ENCODE data around the gene LEMD1.

The LEMD1 gene

DNA sequence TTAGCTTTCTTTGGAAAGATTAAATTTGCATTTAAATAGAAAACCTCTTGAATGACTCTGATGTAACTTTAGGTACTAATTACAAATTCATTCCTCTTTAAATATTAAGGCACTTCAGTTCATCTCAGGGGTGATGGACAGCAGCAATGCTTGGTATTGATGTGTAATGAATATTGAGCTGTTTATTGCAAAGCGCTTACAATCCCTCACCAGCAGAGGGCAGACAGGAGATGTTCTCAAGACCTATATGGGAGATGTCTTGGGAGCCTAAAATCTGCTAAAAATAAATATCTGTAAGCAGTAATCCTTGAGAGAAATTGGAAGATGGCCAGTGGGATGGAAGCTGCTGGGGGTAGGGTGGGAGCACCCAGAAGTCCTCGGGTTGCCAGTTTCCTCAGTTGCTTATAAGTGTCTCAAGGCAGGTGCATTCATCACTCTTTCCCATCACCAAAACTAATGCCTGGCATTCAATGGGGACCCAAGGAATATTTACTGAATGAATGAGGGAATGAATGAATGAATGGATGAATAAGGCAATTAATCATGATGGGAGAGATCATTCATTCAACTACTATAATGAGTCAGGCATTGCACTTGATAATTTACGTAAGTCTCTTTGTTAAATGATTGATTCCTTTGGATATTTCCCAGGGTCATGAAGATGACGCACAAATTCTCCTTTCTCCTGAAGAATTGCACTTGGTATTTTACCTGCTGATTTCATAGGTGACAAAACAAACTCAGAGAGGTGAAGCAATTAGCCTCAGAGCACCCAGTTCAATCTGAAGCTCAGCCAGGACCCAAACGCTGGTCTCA lies 67.4 kb downstream of the LEMD1 start:
- H3K9me3 ChIP-seq (ENCODE audit: control insufficient read depth, insufficient read depth, low read length), result no peaks in the 10 kb centered on the region
- H3K9ac ChIP-seq (ENCODE audit: low read depth, low read length), result no peak overlapping the region
- H3K36me3 ChIP-seq (ENCODE audit: insufficient read depth, low read length), result no peaks in the 10 kb centered on the region
- H3K4me1 ChIP-seq (ENCODE audit: insufficient read depth, low read length), result peaks cover 62% of the 10 kb centered on the region

GRCh38 chr1:205353612-205354011 lies 68.2 kb downstream of the LEMD1 start:
- Histone ChIP-seq H3K4me1 (ENCODE audit: insufficient read depth, low read length) (peaks cover 66% of the 10 kb centered on the region), H3K9me3 (ENCODE audit: control insufficient read depth, insufficient read depth, low read length) (no peaks in the 10 kb centered on the region), H3K9ac (ENCODE audit: low read depth, low read length) (no peak overlapping the region), H3K36me3 (ENCODE audit: insufficient read depth, low read length) (no peaks in the 10 kb centered on the region)

GRCh38 chr1:205353191-205353590 lies 68.7 kb downstream of the LEMD1 start:
- Histone ChIP-seq H3K36me3 (ENCODE audit: insufficient read depth, low read length) (no peaks in the 10 kb centered on the region), H3K4me1 (ENCODE audit: insufficient read depth, low read length) (peaks cover 68% of the 10 kb centered on the region)

GRCh38 chr1:205351984-205352713 lies 69.7 kb downstream of the LEMD1 start:
- H3K4me1 ChIP-seq (ENCODE audit: insufficient read depth, low read length), result peaks cover 68% of the 10 kb centered on the region
- no peaks in the 10 kb centered on the region for H3K9me3 ChIP-seq (ENCODE audit: control insufficient read depth, insufficient read depth, low read length)
- H3K9ac ChIP-seq (ENCODE audit: low read depth, low read length), result no peak overlapping the region
- H3K36me3 ChIP-seq (ENCODE audit: insufficient read depth, low read length), result no peaks in the 10 kb centered on the region

More at GRCh38 chr1:205353191-205353590, 68.7 kb downstream of the LEMD1 start:
- Histone ChIP-seq H3K9me3 (ENCODE audit: control insufficient read depth, insufficient read depth, low read length) (no peaks in the 10 kb centered on the region), H3K9ac (ENCODE audit: low read depth, low read length) (no peak overlapping the region)

DNA sequence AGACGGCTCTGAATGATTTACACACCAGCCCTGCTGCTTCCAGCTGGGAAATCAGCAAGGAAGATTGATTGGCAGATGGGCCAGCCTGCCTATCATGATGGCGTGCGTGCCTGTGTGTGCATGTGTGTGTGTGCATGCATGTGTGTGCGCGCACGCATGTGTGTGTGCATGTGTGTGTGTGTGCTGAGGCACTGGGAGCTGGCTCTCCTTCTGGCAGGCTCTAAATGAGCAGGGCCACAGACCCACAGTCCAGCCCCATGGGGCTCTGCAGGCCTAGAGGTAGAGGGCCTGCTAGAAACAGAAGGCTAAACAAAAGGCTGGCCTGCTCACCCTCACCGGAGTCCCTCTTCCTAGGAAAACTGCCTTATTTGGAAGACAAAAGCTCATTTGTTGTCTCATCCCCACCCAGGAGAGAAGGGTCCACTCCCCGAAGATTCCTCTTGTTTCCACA lies 71.1 kb downstream of the LEMD1 start:
- no peaks in the 10 kb centered on the region for H3K9me3 ChIP-seq (ENCODE audit: control insufficient read depth, insufficient read depth, low read length)
- H3K36me3 ChIP-seq (ENCODE audit: insufficient read depth, low read length), result no peaks in the 10 kb centered on the region
- H3K4me1 ChIP-seq (ENCODE audit: insufficient read depth, low read length), result peaks cover 59% of the 10 kb centered on the region
- no peak overlapping the region for H3K9ac ChIP-seq (ENCODE audit: low read depth, low read length)

DNA sequence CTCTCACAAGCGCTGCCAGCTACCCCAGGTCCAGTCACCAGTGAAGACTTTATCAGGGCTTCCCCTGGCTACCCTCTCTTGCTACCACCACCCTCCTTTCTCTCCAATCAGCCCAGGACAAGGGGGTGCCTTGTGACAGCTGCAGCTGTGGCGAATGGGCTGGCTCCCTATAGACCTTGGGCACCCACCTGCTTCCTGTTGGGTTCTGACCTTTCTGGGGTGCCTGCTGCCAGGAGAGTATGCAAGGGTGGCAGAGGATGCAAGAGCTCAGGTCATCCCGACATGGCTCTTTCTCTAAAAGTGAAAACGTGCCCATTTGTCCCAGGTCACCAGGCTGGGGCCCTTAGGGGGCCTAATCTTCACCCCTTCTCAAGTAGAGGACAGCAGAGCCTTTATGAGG lies 71.7 kb downstream of the LEMD1 start:
- Histone ChIP-seq H3K36me3 (ENCODE audit: insufficient read depth, low read length) (no peaks in the 10 kb centered on the region), H3K9me3 (ENCODE audit: control insufficient read depth, insufficient read depth, low read length) (no peaks in the 10 kb centered on the region), H3K9ac (ENCODE audit: low read depth, low read length) (no peak overlapping the region), H3K4me1 (ENCODE audit: insufficient read depth, low read length) (peaks cover 56% of the 10 kb centered on the region)

DNA sequence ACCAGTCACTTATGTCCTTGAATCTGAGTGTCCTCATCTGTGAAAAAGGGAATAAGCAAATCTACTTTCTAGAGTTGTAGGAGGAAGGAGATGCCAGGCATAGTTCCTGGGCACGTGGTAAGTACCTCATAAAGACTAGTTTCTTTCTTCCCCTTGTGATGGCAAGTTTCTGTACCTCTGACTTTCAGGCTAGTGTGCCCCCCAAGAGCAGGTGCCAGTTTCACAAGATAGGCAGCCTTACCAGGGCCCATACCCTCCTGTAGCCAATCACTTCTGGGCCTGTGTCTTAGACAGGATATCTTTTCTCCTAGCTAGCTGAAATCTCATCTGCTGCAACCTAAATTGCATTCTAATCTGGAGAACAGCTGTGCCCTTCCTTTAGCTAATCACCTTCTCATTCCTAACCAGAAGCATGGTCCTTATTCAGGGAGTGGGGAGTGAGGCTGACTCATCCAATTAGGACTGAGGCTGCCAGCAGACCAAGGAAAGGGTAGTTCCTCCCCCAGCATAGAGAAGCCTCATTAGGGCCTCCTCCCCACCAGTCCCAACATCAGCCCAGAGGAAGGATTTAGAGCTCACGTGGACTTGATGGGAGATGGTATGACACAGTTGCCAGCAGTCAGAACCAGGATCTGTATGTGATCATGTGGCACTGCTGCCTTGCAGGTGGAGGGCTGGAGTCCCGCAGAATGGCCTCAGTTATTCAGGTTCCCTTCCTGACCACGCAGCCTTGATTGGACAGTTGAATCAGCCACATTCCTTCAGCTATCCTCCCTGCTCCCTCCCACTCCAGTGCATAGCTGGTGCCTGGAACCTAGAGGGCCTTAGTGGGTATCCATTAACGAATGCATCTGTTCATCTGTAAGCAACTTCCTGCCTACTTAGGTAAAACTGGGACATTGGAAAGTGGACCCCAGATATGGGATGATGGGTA lies 73.0 kb downstream of the LEMD1 start:
- peaks cover 47% of the 10 kb centered on the region for H3K4me1 ChIP-seq (ENCODE audit: insufficient read depth, low read length)
- no peaks in the 10 kb centered on the region for H3K36me3 ChIP-seq (ENCODE audit: insufficient read depth, low read length)
- H3K9ac ChIP-seq (ENCODE audit: low read depth, low read length), result no peak overlapping the region
- H3K9me3 ChIP-seq (ENCODE audit: control insufficient read depth, insufficient read depth, low read length), result no peaks in the 10 kb centered on the region

DNA sequence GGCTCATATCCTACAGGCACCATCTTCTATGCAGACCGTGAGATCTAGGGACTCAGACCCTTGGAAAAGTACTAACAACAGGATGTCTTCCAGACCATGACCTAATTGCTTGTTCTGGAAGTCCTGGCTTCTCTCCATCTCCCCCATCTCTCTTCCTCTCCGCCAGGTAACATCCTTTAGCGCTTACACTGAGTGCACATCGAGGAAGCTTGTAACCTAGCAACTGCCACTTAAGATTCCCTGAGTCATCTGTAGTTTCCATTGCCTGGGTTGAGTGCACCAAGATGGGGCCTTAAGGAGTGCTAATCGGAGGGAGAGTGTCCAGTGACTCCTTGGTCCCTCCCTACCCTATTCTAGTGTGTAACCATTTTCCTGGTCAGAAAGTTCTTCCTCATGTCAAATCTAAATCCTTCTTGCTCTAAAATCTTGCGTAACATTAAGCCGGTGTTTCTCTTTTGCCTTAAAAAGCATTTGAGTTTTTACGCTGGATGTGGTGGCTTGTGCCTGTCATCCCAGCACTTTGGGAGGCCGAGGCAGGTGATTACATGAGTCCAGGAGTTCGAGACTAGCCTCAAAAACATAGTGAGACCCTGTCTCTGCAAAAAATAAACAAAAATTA lies 74.8 kb downstream of the LEMD1 start:
- Histone ChIP-seq H3K9ac (ENCODE audit: low read depth, low read length) (no peak overlapping the region), H3K9me3 (ENCODE audit: control insufficient read depth, insufficient read depth, low read length) (no peaks in the 10 kb centered on the region), H3K36me3 (ENCODE audit: insufficient read depth, low read length) (no peaks in the 10 kb centered on the region), H3K4me1 (ENCODE audit: insufficient read depth, low read length) (peaks cover 39% of the 10 kb centered on the region)

DNA sequence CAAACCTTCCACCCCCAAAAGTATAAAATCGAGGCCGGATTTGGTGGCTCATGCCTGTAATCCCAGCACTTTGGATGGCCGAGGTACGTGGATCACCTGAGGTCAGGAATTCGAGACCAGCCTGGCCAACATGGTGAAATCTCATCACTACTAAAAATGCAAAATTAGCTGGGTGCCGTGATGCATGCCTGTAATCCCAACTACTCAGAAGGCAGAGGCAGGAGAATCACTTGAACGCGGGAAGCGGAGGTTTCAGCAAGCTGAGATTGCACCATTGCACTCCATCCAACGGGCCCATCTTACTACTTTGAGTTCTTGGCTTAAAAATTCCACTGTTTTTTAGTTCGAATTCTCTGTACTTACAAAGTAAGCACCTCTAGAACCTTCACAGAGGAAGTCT lies 76.1 kb downstream of the LEMD1 start:
- no peaks in the 10 kb centered on the region for H3K9me3 ChIP-seq (ENCODE audit: control insufficient read depth, insufficient read depth, low read length)
- no peak overlapping the region for H3K9ac ChIP-seq (ENCODE audit: low read depth, low read length)
- H3K36me3 ChIP-seq (ENCODE audit: insufficient read depth, low read length), result no peaks in the 10 kb centered on the region
- H3K4me1 ChIP-seq (ENCODE audit: insufficient read depth, low read length), result peaks cover 38% of the 10 kb centered on the region

DNA sequence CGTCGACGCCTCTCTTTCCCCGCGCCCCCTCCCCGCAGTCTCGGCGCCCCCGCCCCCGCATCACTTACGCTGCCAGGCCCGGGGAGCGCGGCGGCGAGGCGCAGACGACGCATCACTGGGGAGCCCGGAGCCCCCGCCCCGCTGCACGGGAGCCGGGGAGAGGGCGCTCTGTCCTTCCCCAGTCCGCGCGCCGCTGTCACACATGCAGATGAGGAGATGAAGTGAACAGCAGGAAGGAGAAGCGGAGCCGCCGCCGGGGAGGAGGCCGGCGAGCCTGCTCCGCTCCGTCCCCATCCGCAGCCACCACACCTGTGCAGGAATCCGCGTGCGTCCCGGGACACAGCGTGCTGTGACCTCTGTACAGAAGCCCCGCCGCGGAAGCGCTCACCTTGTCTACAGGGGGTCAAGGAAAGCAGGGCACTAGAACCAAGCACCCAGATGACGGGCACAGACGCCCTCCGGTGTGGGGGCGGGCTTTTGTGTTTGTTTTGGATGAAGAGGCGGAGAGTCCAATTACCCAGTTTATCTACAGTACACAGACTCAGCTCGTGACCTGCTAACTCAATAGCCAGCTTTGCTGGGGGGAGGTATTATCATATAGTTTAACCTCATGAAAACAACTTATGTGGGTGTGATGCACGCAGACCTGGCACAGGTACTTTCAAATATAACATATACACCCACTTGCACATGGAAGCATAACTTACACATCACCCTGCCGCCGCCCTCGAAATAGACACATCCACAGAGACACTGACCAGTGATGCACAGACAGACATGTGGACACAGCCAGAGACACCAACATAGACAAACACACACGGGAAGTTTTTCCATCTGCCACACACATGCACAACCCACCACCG lies 77.6 kb downstream of the LEMD1 start:
- peaks cover 24% of the 10 kb centered on the region for H3K4me1 ChIP-seq (ENCODE audit: insufficient read depth, low read length)
- H3K36me3 ChIP-seq (ENCODE audit: insufficient read depth, low read length), result no peaks in the 10 kb centered on the region
- no peaks in the 10 kb centered on the region for H3K9me3 ChIP-seq (ENCODE audit: control insufficient read depth, insufficient read depth, low read length)
- H3K9ac ChIP-seq (ENCODE audit: low read depth, low read length), result peak overlapping the region; percentile 53; the same call in 1 of the 2 replicates

DNA sequence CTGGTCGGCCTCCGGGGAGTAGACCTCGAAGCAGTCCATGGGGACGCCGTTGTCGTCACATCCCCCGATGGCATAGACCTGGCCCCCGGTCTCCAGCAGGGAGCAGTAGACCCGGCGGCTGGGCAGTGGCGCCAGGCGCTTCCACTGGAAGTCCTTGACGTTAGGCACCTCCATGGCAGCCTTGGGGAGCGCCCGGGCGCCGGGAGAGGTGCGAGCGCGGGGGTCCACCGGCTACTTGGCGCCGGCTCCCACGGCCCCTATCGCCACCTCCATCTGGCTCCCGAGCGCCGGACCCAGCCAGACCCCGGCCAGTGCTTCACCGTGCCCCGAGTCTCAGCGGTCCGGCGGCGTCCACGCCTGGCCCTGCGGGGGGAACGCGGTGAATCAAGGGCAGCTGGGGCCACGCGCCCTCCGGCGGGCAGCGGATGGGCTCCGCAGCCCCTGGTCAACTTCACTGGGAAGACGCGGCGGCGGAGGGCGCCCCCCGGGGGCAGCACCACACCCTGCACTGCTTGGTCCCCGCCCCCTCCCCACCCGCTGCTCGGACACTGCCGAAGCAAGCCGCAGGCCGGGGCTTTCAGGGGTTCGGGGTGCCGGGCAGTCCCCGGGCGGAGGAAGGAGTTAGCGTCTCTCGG lies 78.3 kb downstream of the LEMD1 start:
- Histone ChIP-seq H3K9ac (ENCODE audit: low read depth, low read length) (peak overlapping the region; percentile 53; the same call in 1 of the 2 replicates), H3K4me1 (ENCODE audit: insufficient read depth, low read length) (peaks cover 18% of the 10 kb centered on the region), H3K9me3 (ENCODE audit: control insufficient read depth, insufficient read depth, low read length) (no peaks in the 10 kb centered on the region), H3K36me3 (ENCODE audit: insufficient read depth, low read length) (no peaks in the 10 kb centered on the region)

GRCh38 chr1:205342986-205343385 lies 78.9 kb downstream of the LEMD1 start:
- peak overlapping the region; percentile 53; the same call in 1 of the 2 replicates for H3K9ac ChIP-seq (ENCODE audit: low read depth, low read length)
- peaks cover 12% of the 10 kb centered on the region for H3K4me1 ChIP-seq (ENCODE audit: insufficient read depth, low read length)
- no peaks in the 10 kb centered on the region for H3K36me3 ChIP-seq (ENCODE audit: insufficient read depth, low read length)
- no peaks in the 10 kb centered on the region for H3K9me3 ChIP-seq (ENCODE audit: control insufficient read depth, insufficient read depth, low read length)

- Histone ChIP-seq H3K36me3 (ENCODE audit: insufficient read depth, low read length) (no peaks in the 10 kb centered on the region), H3K4me1 (ENCODE audit: insufficient read depth, low read length) (peaks cover 6% of the 10 kb centered on the region; the same call in 1 of the 2 replicates), H3K9ac (ENCODE audit: low read depth, low read length) (no peak overlapping the region), H3K9me3 (ENCODE audit: control insufficient read depth, insufficient read depth, low read length) (no peaks in the 10 kb centered on the region)
Measured at GRCh38 chr1:205340676-205341075, 81.2 kb downstream of the LEMD1 start.

Data from ES-I3 (cell line).